ENCODE measurements around the gene ADAMTS16.

DNA sequence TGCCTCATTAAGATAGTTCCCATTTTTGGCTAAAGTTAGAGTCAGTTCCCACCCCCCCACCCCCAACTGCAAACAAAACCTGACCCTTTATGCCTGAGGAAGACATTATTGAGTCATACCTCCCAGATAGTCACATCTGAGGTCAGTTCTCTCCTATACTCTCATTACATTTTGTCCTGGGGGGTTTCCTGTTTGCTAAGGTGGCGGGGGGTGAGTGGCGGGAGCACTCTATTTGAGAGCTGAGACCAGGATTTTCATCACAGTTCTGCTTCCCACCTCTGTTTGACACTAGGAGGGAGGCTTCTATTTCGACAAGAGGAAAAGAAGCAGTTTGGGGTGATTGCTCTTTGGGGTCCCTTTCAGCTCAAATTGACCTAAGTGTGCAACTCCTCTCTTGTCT lies 222.9 kb downstream of the ADAMTS16 start:
- no peak for TF ChIP-seq EZH2 (optimal IDR thresholded peaks at IDR 0.05; ENCODE audit: low read depth, low read length)
- TF ChIP-seq, protein P1, sequence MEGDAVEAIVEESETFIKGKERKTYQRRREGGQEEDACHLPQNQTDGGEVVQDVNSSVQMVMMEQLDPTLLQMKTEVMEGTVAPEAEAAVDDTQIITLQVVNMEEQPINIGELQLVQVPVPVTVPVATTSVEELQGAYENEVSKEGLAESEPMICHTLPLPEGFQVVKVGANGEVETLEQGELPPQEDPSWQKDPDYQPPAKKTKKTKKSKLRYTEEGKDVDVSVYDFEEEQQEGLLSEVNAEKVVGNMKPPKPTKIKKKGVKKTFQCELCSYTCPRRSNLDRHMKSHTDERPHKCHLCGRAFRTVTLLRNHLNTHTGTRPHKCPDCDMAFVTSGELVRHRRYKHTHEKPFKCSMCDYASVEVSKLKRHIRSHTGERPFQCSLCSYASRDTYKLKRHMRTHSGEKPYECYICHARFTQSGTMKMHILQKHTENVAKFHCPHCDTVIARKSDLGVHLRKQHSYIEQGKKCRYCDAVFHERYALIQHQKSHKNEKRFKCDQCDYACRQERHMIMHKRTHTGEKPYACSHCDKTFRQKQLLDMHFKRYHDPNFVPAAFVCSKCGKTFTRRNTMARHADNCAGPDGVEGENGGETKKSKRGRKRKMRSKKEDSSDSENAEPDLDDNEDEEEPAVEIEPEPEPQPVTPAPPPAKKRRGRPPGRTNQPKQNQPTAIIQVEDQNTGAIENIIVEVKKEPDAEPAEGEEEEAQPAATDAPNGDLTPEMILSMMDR (IDR thresholded peaks at IDR 0.05; ENCODE audit: low read length), result no peak
- no peak for TF ChIP-seq EZH2phosphoT487 (IDR thresholded peaks at IDR 0.05; ENCODE audit: low read length)

Data from MM.1S (cell line).